GM18508 (cell line): ENCODE results near the gene CCDC110.
"Not testable (repeated sequence)": the region's sequence is repeated elsewhere in the genome, so short reads cannot be mapped to it uniquely, and the experiment has no call there.

Experiments
- ATAC-seq: cut with Tn5 transposase; IDR thresholded peaks from one replicate; pipeline ENCODE4 v1.9.1; 2021; ENCODE audit warnings: moderate number of reproducible peaks; ENCODE audit not compliant: insufficient read depth, unreplicated experiment

CCDC110 gene

GRCh38 chr4:185471235-185472102 lies at the start of gene CCDC110:
Gene CCDC110 (minus strand): TSS chr4:185471733. CDS start chr4:185471683, 50 bp downstream.
- peak; percentile 44 for ATAC-seq

- no peak for ATAC-seq
These were observed 48.6 kb upstream of the CCDC110 start for GRCh38 chr4:185520119-185520518.

- no peak for ATAC-seq
These were observed 47.0 kb upstream of the CCDC110 start for GRCh38 chr4:185518494-185518893.

- ATAC-seq, result no peak
These were observed 46.5 kb upstream of the CCDC110 start for GRCh38 chr4:185518069-185518468.

GRCh38 chr4:185515248-185515647 lies 43.7 kb upstream of the CCDC110 start:
- no peak for ATAC-seq

GRCh38 chr4:185514182-185514697 lies 42.7 kb upstream of the CCDC110 start:
- ATAC-seq, result no peak

- no peak for ATAC-seq
These were observed 42.1 kb upstream of the CCDC110 start for GRCh38 chr4:185513489-185514181.

- no peak for ATAC-seq
These were observed 41.0 kb upstream of the CCDC110 start for GRCh38 chr4:185512516-185512915.

GRCh38 chr4:185511243-185511642 lies 39.7 kb upstream of the CCDC110 start:
- not testable (repeated sequence) for ATAC-seq

GRCh38 chr4:185510806-185511205 lies 39.3 kb upstream of the CCDC110 start:
- no peak for ATAC-seq

- no peak for ATAC-seq
These were observed 36.6 kb upstream of the CCDC110 start for GRCh38 chr4:185508181-185508580.

- no peak for ATAC-seq
These were observed 34.9 kb upstream of the CCDC110 start for GRCh38 chr4:185506422-185506821.

GRCh38 chr4:185504098-185505047 lies 32.8 kb upstream of the CCDC110 start:
- ATAC-seq, result no peak

GRCh38 chr4:185502386-185502785 lies 30.9 kb upstream of the CCDC110 start:
- ATAC-seq, result no peak

- no peak for ATAC-seq
These were observed 29.0 kb upstream of the CCDC110 start for GRCh38 chr4:185500576-185500975.

- no peak for ATAC-seq
These were observed 28.5 kb upstream of the CCDC110 start for GRCh38 chr4:185500035-185500434.

GRCh38 chr4:185488650-185489049 lies 17.1 kb upstream of the CCDC110 start:
- ATAC-seq, result no peak

GRCh38 chr4:185481401-185481800 lies 9.9 kb upstream of the CCDC110 start:
- no peak for ATAC-seq

GRCh38 chr4:185480016-185480732 lies 8.6 kb upstream of the CCDC110 start:
- ATAC-seq, result no peak
